Prostate gland (tissue), 2 donors: Measurements from ENCODE around the gene PRKAG2. TPM values are rescaled to one million over a fixed set of nuclear protein-coding genes. Genes with fewer than 3 reads are reported as not detected.

ENCODE experiments used
- DNase-seq: peaks from one replicate; pipeline ENCODE4 v3.0.0-alpha.2; 2019; ENCODE audit warnings: low spot score
- H3K27ac ChIP-seq, 2 donors: fragments of 200-600 bp; sonication (generic); 2 replicates each; pipeline ENCODE4 v1.5.1; 2017 to 2019
- H3K27me3 ChIP-seq: fragments of 200-600 bp; sonication (generic); replicated peaks from 2 replicates; pipeline ENCODE4 v1.5.1; 2019; ENCODE audit not compliant: insufficient read depth
- H3K36me3 ChIP-seq, 2 donors: fragments of 200-600 bp; sonication (generic); 1 replicate in 1 of 2; 2 replicates in 1 of 2; pipeline versions ENCODE4 v1.5.1 to v1.8.1; 2017 to 2019
- H3K4me1 ChIP-seq: fragments of 200-600 bp; sonication (generic); replicated peaks from 2 replicates; pipeline ENCODE4 v1.5.1; 2019
- H3K4me3 ChIP-seq, 2 donors: fragments of 200-600 bp; sonication (generic); 2 replicates each; pipeline ENCODE4 v1.5.1; 2017 to 2019
- H3K9me3 ChIP-seq: fragments of 200-600 bp; sonication (generic); 2 replicates; pipeline ENCODE4 v1.5.1; 2017
- POLR2A ChIP-seq: fragments of 450-650 bp; IDR thresholded peaks from one replicate; pipeline ENCODE4 v1.6.1; 2016; ENCODE audit warnings: antibody characterized with exemption, mild to moderate bottlenecking
- POLR2AphosphoS5 ChIP-seq: sonication (generic); formaldehyde crosslinking; IDR thresholded peaks from one replicate; pipeline ENCODE4 v1.6.1; 2017; ENCODE audit warnings: antibody characterized with exemption
- WGBS: methylation state at CpG from one replicate; pipeline ENCODE4 v1.1.5; 2018; 5-methylcytosine and 5-hydroxymethylcytosine counted together
- intact Hi-C: fragments of 100-400 bp; cut with DNase I; formaldehyde crosslinking; loops from one replicate; pipeline ENCODE4 v1.14.2; 2022
- total RNA-seq, 2 donors: library from RNA; depleted of rRNA; stranded (reverse); fragments of >200 nt; gene quantifications; one replicate each; pipeline ENCODE4 v1.1.0, GENCODE V29; 2016
- TF ChIP-seq, protein P1 (sequence below), 4 experiments: fragments of 200-600 bp in 2 of 4; fragments of 450-650 bp in 2 of 4; sonication (generic) in 2 of 4; IDR thresholded peaks; 1 replicate in 3 of 4; 2 replicates in 1 of 4; pipeline ENCODE4 v1.5.1; 2016 to 2019; ENCODE audit warnings: antibody characterized with exemption in 4 of 4, mild to moderate bottlenecking in 2 of 4, moderate library complexity in 2 of 4

PRKAG2 gene
- total RNA-seq, 2 donors from 2014 or later, result 31.6 to 38.1 TPM

DNA sequence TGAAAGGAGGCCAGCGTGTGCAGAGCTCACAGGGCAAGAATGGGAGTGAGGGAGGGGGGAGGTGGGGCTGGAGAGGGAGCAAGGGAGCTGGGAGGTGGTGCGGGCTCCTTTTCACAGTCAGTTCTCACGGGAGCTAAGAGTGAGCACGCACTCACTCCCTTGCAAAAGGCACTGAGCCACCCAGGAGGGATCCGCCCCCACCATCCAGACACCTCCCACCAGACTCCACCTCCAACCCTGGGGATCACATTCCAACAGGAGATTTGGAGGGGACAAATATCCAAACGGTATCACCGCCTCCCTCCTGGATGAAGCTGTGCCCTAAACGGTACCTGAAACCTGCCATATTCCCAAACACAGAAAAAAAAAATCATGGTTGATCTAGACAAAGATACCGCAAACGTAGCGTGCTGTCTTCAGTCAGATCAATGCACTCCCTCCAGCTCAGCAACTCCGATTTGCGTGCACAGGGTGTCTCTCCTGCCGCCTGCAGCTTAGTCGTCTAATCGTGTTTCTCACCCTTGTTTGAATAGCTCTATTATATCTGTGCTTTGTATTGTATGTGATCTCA is 20.3 kb upstream of the PRKAG2 start:
- Histone ChIP-seq H3K4me1 (no peaks in the 10 kb centered on the region), H3K36me3 (no peaks in the 10 kb centered on the region), H3K27ac (peak overlapping the region; percentile 12 to 29), H3K9me3 (no peaks in the 10 kb centered on the region), H3K4me3 (no peak overlapping the region), H3K27me3 (no peaks in the 10 kb centered on the region)
- TF ChIP-seq POLR2A, result no peak
- TF ChIP-seq POLR2AphosphoS5, result peak; percentile 6
- TF ChIP-seq, protein P1, sequence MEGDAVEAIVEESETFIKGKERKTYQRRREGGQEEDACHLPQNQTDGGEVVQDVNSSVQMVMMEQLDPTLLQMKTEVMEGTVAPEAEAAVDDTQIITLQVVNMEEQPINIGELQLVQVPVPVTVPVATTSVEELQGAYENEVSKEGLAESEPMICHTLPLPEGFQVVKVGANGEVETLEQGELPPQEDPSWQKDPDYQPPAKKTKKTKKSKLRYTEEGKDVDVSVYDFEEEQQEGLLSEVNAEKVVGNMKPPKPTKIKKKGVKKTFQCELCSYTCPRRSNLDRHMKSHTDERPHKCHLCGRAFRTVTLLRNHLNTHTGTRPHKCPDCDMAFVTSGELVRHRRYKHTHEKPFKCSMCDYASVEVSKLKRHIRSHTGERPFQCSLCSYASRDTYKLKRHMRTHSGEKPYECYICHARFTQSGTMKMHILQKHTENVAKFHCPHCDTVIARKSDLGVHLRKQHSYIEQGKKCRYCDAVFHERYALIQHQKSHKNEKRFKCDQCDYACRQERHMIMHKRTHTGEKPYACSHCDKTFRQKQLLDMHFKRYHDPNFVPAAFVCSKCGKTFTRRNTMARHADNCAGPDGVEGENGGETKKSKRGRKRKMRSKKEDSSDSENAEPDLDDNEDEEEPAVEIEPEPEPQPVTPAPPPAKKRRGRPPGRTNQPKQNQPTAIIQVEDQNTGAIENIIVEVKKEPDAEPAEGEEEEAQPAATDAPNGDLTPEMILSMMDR (IDR thresholded peaks at IDR 0.05), result no peak
- 17% methylated on average over 16 of the region's 16 CpGs for whole genome bisulfite sequencing
- DNase-seq, result no peak
- intact Hi-C loops, result no loop called here

DNA sequence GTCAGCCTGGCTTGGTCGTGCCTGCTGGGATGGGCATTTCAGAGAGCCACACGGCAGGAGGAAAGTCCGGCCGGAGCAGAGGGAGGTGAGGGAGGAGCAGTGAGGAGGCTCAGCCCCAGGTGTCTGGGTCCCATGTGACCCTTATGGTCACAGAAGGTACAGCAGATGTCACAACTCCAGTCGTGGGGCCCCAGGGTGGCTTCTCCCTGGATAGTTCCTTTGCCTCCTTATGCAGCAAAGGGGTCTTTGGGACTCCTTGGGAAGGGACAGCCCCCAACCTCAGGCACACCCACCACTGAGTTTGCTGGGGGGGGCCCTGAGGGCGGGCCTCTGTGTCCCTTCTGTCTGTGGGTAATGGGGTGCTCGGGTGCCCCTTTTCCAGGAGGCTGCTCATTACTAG is 19.6 kb upstream of the PRKAG2 start:
- intact Hi-C loops, result no loop called here
- DNase-seq, result no peak
- TF ChIP-seq, protein P1 (IDR thresholded peaks at IDR 0.05), result no peak
- TF ChIP-seq POLR2A, result no peak
- no peak for TF ChIP-seq POLR2AphosphoS5

DNA sequence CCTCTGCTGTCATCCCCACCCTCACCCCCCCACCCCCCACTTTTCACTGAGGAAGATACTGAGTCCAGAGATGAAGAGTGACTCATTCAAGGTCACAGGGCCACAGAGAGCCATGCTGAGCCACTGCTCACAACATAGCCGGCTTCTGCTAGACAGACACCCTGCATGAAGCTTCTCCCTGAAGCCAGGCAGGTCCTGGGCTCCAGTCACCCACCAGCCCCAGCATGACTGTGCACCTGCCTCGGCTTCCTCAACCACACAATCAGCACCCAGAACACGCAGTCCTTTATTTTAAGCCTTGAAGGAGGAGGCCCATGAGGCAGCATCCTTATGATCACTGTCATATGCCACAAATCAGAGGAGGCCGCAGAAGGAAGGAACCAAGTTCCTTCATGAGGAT is 19.2 kb upstream of the PRKAG2 start:
- WGBS, result 94% methylated on average over 3 of the region's 4 CpGs
- Histone ChIP-seq H3K9me3 (no peaks in the 10 kb centered on the region), H3K36me3 (no peaks in the 10 kb centered on the region), H3K27ac (no peak overlapping the region), H3K4me1 (no peaks in the 10 kb centered on the region), H3K27me3 (no peaks in the 10 kb centered on the region), H3K4me3 (no peak overlapping the region)
- DNase-seq, result no peak
- intact Hi-C loops, result no loop called here
- TF ChIP-seq POLR2AphosphoS5, result no peak
- TF ChIP-seq POLR2A, result no peak
- TF ChIP-seq, protein P1 (IDR thresholded peaks at IDR 0.05), result no peak

More for the DNA sequence above, 19.6 kb upstream of the PRKAG2 start:
- no peaks in the 10 kb centered on the region for H3K4me1 ChIP-seq
- no peaks in the 10 kb centered on the region for H3K9me3 ChIP-seq
- H3K36me3 ChIP-seq, result no peaks in the 10 kb centered on the region
- peak overlapping the region; percentile 12 to 29 for H3K27ac ChIP-seq
- H3K27me3 ChIP-seq, result no peaks in the 10 kb centered on the region
- no peak overlapping the region for H3K4me3 ChIP-seq
- 88% methylated on average over 7 of the region's 7 CpGs for WGBS

DNA sequence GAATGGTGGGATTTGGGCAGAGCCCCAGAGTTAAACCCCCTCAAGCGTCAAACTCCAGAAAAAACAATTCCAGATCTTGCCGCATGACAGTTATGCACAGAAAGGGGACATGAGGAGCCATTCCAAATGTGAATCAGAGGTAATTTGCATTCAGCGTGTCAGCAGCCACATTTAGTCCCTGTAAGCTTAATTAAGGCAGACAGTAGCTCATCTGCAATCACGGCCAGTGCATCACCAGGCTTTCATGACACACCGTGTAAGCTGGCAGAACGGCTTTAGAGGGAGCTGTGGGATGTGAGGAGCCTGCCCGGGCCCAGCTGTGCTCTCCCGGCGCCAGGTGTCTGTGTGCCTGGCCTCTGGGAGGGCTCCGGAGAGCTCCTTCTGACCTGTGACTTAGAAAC is 18.7 kb upstream of the PRKAG2 start:
- Histone ChIP-seq H3K27ac (no peak overlapping the region), H3K9me3 (no peaks in the 10 kb centered on the region), H3K4me1 (no peaks in the 10 kb centered on the region), H3K4me3 (no peak overlapping the region), H3K36me3 (no peaks in the 10 kb centered on the region), H3K27me3 (no peaks in the 10 kb centered on the region)
- TF ChIP-seq, protein P1 (IDR thresholded peaks at IDR 0.05), result no peak
- no peak for TF ChIP-seq POLR2A
- no peak for TF ChIP-seq POLR2AphosphoS5
- DNase-seq, result no peak
- WGBS, result 74% methylated on average over 10 of the region's 10 CpGs
- intact Hi-C loops, result no loop called here

DNA sequence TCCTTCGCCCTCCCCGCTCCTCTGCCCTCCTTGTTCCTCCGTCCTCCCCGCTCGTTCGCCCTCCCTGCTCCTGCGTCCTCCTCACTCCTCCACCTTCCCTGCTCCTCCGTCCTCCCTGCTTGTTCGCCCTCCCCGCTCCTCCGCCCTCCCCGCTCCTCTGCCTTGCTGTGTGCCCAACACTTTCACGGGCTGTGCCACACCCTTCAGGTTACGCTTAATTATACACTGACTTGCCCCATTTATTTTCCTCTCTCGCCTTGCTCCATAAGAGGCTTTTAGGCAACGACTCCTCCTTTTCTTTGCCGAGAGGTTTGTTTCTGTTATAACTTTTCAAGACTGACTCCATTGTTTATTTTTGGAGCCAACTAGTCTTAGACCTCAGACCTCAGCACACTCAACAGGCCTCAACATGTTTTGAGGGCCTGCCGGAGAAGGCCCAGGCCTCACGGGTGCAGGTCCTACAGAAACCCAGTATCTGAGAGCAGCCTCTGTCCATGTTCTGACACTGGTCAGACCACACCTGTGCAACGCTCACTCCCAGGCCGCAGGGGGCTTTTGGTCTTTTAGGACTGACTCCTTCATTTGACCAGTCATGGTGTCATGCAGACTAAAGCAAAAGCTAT is 18.2 kb upstream of the PRKAG2 start:
- no peak overlapping the region for H3K4me3 ChIP-seq
- no peaks in the 10 kb centered on the region for H3K36me3 ChIP-seq
- intact Hi-C loops, result no loop called here
- no peak overlapping the region for H3K27ac ChIP-seq
- no peak for DNase-seq
- TF ChIP-seq POLR2AphosphoS5 (no peak), POLR2A (no peak)
- TF ChIP-seq, protein P1 (IDR thresholded peaks at IDR 0.05), result no peak
- no peaks in the 10 kb centered on the region for H3K9me3 ChIP-seq
- H3K27me3 ChIP-seq, result no peaks in the 10 kb centered on the region
- H3K4me1 ChIP-seq, result no peaks in the 10 kb centered on the region
- 50% methylated on average over 21 of the region's 21 CpGs for WGBS
